Esophagus squamous epithelium (tissue), 5 donors: Measurements from ENCODE around the gene REC8. TPM values are rescaled to one million over a fixed set of nuclear protein-coding genes. Genes with fewer than 3 reads are reported as not detected.

Source experiments
- DNase-seq: peaks from one replicate; lab custom pipeline; 2025; lab: John Stamatoyannopoulos, UW
- H3K27ac ChIP-seq, 4 donors: fragments of 200-600 bp; sonication (generic); one replicate each; pipeline ENCODE4 v1.5.1; 2016 to 2019; ENCODE audit warnings: mild to moderate bottlenecking in 1 of 4
- H3K27me3 ChIP-seq, 4 donors: fragments of 200-600 bp; sonication (generic); 1 replicate in 3 of 4; 2 replicates in 1 of 4; pipeline versions ENCODE4 v1.5.1 to v1.6.0; 2017 to 2021; ENCODE audit warnings: antibody characterized with exemption in 1 of 4
- H3K36me3 ChIP-seq, 3 donors: fragments of 200-600 bp; sonication (generic); one replicate each; pipeline ENCODE4 v1.5.1; 2016 to 2019
- H3K4me1 ChIP-seq, 3 donors: fragments of 200-600 bp; sonication (generic); one replicate each; pipeline ENCODE4 v1.5.1; 2017 to 2019
- H3K4me3 ChIP-seq, 4 donors: fragments of 200-600 bp; sonication (generic); 1 replicate in 3 of 4; 2 replicates in 1 of 4; pipeline ENCODE4 v1.5.1; 2016 to 2019; ENCODE audit warnings: mild to moderate bottlenecking in 2 of 4, moderate library complexity in 1 of 4
- H3K9me3 ChIP-seq, 3 donors: fragments of 200-600 bp; sonication (generic); one replicate each; pipeline ENCODE4 v1.5.1; 2016 to 2019
- POLR2A ChIP-seq, 4 donors: fragments of 450-650 bp; IDR thresholded peaks; one replicate each; pipeline ENCODE4 v1.6.1; 2017; ENCODE audit warnings: antibody characterized with exemption in 4 of 4, mild to moderate bottlenecking in 4 of 4, moderate library complexity in 3 of 4
- WGBS, 2 donors: methylation state at CpG; one replicate each; pipeline ENCODE4 v1.1.5; 2018; 5-methylcytosine and 5-hydroxymethylcytosine counted together
- intact Hi-C: fragments of 100-400 bp; cut with DNase I; formaldehyde crosslinking; loops from one replicate; pipeline ENCODE4 v1.15.0; 2022
- total RNA-seq, 4 donors: library from RNA; depleted of rRNA; stranded (reverse); fragments of >200 nt; gene quantifications; one replicate each; pipeline ENCODE4 v1.1.0, GENCODE V29; 2016
- TF ChIP-seq, protein P1 (sequence below), 6 experiments: fragments of 450-650 bp in 4 of 6; fragments of 200-600 bp in 2 of 6; sonication (generic) in 2 of 6; IDR thresholded peaks; one replicate each; pipeline ENCODE4 v1.5.1; 2016 to 2019; ENCODE audit warnings: antibody characterized with exemption in 6 of 6, mild to moderate bottlenecking in 4 of 6, moderate library complexity in 4 of 6
- donor health status: DM: yes; HTN: yes; CAD: no.

REC8 gene
- total RNA-seq, 4 donors from 2014 or later = 0.47 to 7.4 (median 3.0) TPM

DNA sequence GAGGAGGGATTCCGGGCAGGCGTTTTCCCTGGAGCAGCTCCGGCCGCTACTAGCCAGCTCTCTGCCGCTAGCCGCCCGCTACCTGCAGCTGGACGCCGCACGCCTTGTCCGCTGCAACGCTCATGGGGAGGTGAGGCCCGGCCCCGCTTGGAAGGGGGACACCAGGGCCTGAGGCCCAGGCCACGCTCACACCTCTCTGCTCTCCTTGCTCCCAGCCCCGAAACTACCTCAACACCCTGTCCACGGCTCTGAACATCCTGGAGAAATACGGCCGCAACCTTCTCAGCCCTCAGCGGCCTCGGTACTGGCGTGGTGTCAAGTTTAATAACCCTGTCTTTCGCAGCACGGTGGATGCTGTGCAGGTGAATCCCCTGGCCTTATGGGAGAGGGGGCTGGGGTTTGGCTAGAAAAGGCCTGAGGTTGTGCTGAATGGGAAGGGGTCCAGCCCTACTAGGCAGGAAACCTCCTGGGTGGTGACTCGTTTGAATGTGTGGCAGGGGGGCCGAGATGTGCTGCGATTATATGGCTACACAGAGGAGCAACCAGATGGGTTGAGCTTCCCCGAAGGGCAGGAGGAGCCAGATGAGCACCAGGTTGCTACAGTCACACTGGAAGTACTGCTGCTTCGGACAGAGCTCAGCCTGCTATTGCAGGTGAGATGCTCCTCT is 24.0 kb upstream of the REC8 start:
- intact Hi-C loops = no loop called here
- DNase-seq = no peak
- 19 to 29% methylated on average over 4 to 5 of the region's 29 CpGs for WGBS, 2 donors
- Histone ChIP-seq H3K36me3 (peaks cover 16 to 60% (median 28%) of the 10 kb centered on the region in 3 donors), H3K27ac (peak overlapping the region; percentile 92 to 98 (median 94)), H3K4me1 (peaks cover 23 to 55% (median 23%) of the 10 kb centered on the region in 3 donors), H3K4me3 (peak overlapping the region; percentile 80 to 97 (median 82)), H3K9me3 (no peaks in the 10 kb centered on the region), H3K27me3 (no peaks in the 10 kb centered on the region)
- TF ChIP-seq, protein P1, sequence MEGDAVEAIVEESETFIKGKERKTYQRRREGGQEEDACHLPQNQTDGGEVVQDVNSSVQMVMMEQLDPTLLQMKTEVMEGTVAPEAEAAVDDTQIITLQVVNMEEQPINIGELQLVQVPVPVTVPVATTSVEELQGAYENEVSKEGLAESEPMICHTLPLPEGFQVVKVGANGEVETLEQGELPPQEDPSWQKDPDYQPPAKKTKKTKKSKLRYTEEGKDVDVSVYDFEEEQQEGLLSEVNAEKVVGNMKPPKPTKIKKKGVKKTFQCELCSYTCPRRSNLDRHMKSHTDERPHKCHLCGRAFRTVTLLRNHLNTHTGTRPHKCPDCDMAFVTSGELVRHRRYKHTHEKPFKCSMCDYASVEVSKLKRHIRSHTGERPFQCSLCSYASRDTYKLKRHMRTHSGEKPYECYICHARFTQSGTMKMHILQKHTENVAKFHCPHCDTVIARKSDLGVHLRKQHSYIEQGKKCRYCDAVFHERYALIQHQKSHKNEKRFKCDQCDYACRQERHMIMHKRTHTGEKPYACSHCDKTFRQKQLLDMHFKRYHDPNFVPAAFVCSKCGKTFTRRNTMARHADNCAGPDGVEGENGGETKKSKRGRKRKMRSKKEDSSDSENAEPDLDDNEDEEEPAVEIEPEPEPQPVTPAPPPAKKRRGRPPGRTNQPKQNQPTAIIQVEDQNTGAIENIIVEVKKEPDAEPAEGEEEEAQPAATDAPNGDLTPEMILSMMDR (IDR thresholded peaks at IDR 0.05) = no peak
- TF ChIP-seq POLR2A (IDR thresholded peaks at IDR 0.05) = no peak

DNA sequence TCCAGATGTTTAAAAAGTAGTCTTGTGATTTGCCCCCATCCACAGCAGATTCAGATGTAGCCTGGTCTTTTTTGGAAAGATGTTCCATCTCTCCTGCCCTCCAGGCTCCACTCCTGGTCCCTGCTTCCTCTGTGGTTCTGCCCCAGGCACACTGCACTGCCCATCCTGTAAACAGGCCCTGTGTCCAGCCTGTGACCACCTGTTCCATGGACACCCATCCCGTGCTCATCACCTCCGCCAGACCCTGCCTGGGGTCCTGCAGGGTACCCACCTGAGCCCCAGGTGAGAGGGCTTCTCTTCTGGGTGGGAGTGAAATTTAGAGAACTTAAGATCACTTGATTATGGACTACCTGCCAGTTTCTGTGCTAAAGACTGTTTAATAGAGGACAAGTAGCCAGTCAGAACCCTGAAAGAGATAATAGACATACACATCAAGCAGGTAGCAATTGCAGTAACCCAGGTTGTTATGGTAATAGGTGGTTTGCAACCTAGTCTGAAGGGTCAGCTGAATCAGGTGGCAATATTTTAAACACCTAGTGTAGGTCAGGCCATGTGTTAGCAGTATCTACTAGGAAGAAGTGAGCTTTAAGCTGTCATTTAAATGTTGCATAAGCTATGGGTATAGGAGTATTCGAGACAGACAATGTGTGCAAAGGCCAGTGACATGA is 22.4 kb upstream of the REC8 start:
- intact Hi-C loops = no loop called here
- H3K27ac ChIP-seq = no peak overlapping the region
- H3K36me3 ChIP-seq = peaks cover 16 to 62% (median 28%) of the 10 kb centered on the region in 3 donors
- WGBS, 2 donors = 80 to 94% methylated on average over 3 of the region's 3 CpGs
- TF ChIP-seq POLR2A (IDR thresholded peaks at IDR 0.05) = no peak
- TF ChIP-seq, protein P1 (IDR thresholded peaks at IDR 0.05) = no peak
- H3K27me3 ChIP-seq = no peaks in the 10 kb centered on the region
- peaks cover 23 to 47% (median 23%) of the 10 kb centered on the region in 3 donors for H3K4me1 ChIP-seq
- no peak for DNase-seq
- H3K4me3 ChIP-seq = no peak overlapping the region
- no peaks in the 10 kb centered on the region for H3K9me3 ChIP-seq

DNA sequence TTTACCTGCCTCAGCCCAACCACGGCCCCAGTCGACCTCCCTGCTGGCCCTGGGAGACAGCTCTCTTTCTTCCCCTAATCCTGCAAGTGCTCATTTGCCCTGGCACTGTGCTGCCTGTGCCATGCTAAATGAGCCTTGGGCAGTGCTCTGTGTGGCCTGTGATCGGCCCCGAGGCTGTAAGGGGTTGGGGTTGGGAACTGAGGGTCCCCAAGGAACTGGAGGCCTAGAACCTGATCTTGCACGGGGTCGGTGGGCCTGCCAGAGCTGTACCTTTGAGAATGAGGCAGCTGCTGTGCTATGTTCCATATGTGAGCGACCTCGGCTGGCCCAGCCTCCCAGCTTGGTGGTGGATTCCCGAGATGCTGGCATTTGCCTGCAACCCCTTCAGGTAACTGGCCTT is 21.8 kb upstream of the REC8 start:
- no peak for TF ChIP-seq POLR2A (IDR thresholded peaks at IDR 0.05)
- TF ChIP-seq, protein P1 (IDR thresholded peaks at IDR 0.05) = no peak
- DNase-seq = no peak
- Histone ChIP-seq H3K27ac (no peak overlapping the region), H3K9me3 (no peaks in the 10 kb centered on the region), H3K27me3 (no peaks in the 10 kb centered on the region), H3K4me3 (no peak overlapping the region), H3K4me1 (peaks cover 18 to 40% (median 19%) of the 10 kb centered on the region in 3 donors), H3K36me3 (peaks cover 23 to 68% (median 31%) of the 10 kb centered on the region in 3 donors)
- WGBS, 2 donors = 90 to 100% methylated on average over 2 to 7 of the region's 9 CpGs
- intact Hi-C loops = no loop called here

DNA sequence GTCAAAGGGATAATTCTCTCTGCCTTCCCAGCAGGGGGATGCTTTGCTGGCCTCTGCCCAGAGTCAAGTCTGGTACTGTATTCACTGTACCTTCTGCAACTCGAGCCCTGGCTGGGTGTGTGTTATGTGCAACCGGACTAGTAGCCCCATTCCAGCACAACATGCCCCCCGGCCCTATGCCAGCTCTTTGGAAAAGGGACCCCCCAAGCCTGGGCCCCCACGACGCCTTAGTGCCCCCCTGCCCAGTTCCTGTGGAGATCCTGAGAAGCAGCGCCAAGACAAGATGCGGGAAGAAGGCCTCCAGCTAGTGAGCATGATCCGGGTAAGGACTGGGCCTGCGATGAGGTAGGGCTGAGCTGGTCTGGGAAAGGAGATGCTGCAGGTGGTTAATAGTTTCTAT is 21.3 kb upstream of the REC8 start:
- DNase-seq = no peak
- Histone ChIP-seq H3K36me3 (peaks cover 28 to 73% (median 36%) of the 10 kb centered on the region in 3 donors), H3K4me1 (peaks cover 13 to 35% (median 14%) of the 10 kb centered on the region in 3 donors), H3K4me3 (no peak overlapping the region), H3K27me3 (no peaks in the 10 kb centered on the region), H3K27ac (no peak overlapping the region), H3K9me3 (no peaks in the 10 kb centered on the region)
- TF ChIP-seq POLR2A (IDR thresholded peaks at IDR 0.05) = no peak
- TF ChIP-seq, protein P1 (IDR thresholded peaks at IDR 0.05) = no peak
- intact Hi-C loops = no loop called here
- 67 to 72% methylated on average over 1 to 2 of the region's 9 CpGs for WGBS, 2 donors

DNA sequence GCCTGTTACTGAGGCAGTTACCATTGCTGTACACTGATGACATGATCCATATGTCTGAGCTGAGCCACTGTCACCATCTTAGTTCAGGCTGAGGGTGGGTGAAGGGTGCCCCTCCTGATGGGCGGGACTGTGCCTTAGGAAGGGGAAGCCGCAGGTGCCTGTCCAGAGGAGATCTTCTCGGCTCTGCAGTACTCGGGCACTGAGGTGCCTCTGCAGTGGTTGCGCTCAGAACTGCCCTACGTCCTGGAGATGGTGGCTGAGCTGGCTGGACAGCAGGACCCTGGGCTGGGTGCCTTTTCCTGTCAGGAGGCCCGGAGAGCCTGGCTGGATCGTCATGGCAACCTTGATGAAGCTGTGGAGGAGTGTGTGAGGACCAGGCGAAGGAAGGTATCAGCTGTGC is 20.9 kb upstream of the REC8 start:
- Histone ChIP-seq H3K9me3 (no peaks in the 10 kb centered on the region), H3K4me1 (peaks cover 9 to 31% (median 10%) of the 10 kb centered on the region in 3 donors), H3K27me3 (no peaks in the 10 kb centered on the region), H3K4me3 (no peak overlapping the region), H3K36me3 (peaks cover 30 to 77% (median 40%) of the 10 kb centered on the region in 3 donors), H3K27ac (no peak overlapping the region)
- WGBS, 2 donors = 67 to 92% methylated on average over 3 to 7 of the region's 9 CpGs
- TF ChIP-seq, protein P1 (IDR thresholded peaks at IDR 0.05) = no peak
- no peak for TF ChIP-seq POLR2A (IDR thresholded peaks at IDR 0.05)
- no peak for DNase-seq
- intact Hi-C loops = no loop called here
